ENCODE measurements around the gene MEIKIN.

DNA sequence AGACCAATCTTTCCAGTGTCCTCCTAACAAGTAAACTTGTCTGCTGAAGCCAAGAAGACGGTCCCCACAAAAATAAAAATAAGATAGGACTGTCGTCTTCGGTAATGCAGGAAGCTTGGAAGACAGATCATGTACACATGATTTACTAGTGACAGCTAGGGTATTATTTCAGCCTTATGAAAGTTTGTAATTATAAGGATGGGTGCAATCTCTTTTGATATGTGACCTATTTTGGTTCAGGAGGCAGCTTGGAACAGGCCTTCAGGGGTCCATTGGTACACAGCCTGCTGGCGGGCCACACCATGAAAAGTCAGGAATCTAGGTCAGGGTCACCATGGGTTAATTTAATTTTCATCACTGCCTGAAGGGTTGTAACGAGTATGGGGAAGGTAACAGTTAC, 13.7 kb upstream of the MEIKIN start:
- TF ChIP-seq, protein P1, sequence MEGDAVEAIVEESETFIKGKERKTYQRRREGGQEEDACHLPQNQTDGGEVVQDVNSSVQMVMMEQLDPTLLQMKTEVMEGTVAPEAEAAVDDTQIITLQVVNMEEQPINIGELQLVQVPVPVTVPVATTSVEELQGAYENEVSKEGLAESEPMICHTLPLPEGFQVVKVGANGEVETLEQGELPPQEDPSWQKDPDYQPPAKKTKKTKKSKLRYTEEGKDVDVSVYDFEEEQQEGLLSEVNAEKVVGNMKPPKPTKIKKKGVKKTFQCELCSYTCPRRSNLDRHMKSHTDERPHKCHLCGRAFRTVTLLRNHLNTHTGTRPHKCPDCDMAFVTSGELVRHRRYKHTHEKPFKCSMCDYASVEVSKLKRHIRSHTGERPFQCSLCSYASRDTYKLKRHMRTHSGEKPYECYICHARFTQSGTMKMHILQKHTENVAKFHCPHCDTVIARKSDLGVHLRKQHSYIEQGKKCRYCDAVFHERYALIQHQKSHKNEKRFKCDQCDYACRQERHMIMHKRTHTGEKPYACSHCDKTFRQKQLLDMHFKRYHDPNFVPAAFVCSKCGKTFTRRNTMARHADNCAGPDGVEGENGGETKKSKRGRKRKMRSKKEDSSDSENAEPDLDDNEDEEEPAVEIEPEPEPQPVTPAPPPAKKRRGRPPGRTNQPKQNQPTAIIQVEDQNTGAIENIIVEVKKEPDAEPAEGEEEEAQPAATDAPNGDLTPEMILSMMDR (IDR thresholded peaks at IDR 0.05): no peak
- TF ChIP-seq POLR2A (IDR thresholded peaks at IDR 0.05) (no peak), POLR2AphosphoS5 (IDR thresholded peaks at IDR 0.05) (no peak)

Measured in sigmoid colon (tissue), 4 donors.